GM10266 (cell line): Measurements from ENCODE around the gene NTNG2.

ENCODE experiments used
- DNase-seq: peaks from one replicate; pipeline ENCODE4 v3.0.0; 2012; ENCODE audit errors: extremely low spot score
- CTCF ChIP-seq: IDR thresholded peaks from 2 replicates; pipeline ENCODE4 v1.5.1; 2012; ENCODE audit warnings: mild to moderate bottlenecking, low read depth; ENCODE audit not compliant: control insufficient read depth, insufficient read depth; ENCODE audit errors: missing control alignments

Gene NTNG2

GRCh38 chr9:132147331-132147730, 14.5 kb upstream of the NTNG2 start:
- DNase-seq, result no peak
- TF ChIP-seq CTCF, result no peak

- DNase-seq, result no peak
- no peak for TF ChIP-seq CTCF
These were observed 14.0 kb upstream of the NTNG2 start for GRCh38 chr9:132147839-132148238.

- no peak for DNase-seq
- TF ChIP-seq CTCF, result no peak
These were observed 11.6 kb upstream of the NTNG2 start for GRCh38 chr9:132150256-132150655.

GRCh38 chr9:132151118-132151517, 10.7 kb upstream of the NTNG2 start:
- DNase-seq, result no peak
- no peak for TF ChIP-seq CTCF

- no peak for TF ChIP-seq CTCF
- no peak for DNase-seq
These were observed 9.6 kb upstream of the NTNG2 start for GRCh38 chr9:132152231-132152630.

- no peak for TF ChIP-seq CTCF
- no peak for DNase-seq
These were observed 6.8 kb upstream of the NTNG2 start for GRCh38 chr9:132154863-132155567.

GRCh38 chr9:132155568-132155895, 6.3 kb upstream of the NTNG2 start:
- DNase-seq, result no peak
- no peak for TF ChIP-seq CTCF
